Middle frontal gyrus (tissue), 1 donor: Measurements from ENCODE around the gene GLB1L.

Source experiments
- DNase-seq: peaks from one replicate; pipeline ENCODE4 v3.0.0-alpha.2; 2015; ENCODE audit warnings: low spot score; ENCODE audit errors: extremely low spot score

The GLB1L gene

DNA sequence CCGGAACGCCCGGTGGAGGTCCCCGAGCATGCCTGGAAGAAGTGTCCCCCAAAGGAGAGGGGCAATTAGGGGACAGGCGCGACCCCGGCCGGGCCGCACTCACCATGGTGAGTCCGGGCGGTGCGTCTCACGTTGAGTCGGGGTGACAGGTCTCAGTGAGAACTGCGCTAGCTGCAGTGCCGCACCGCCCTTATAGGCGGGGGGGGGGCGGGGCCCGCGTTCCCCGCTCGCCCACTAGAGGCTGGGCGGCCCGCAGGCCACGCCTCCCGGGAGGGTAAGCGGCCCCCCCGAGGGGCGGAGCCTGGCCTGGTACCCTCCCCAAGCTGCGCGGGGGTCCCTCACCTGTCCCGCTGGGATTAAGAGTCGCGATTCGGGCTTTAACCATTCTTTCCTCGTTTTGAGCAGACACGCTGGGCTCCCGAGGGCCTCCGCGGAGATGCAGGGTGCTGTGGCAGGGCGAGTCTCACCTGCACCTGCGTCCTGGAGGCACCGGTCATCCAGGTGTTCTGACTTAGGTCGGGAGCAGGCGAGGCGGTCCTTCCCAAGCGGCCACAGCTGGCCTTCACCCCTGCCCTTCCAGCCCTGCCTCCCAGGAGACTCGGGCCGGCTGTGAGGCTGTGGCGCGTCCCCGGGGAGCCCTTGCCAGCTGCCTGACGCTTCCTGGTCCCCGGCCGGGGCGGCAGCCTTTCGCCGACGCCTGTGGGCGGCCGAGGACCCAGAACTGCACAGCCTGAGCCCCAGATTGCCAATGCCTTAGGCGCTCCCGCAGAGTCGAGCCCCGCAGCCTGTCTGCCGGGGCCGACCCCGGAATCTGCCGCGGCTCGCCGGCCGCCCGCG lies 8.7 kb upstream of the GLB1L start, which contains the start of gene TUBA4A:
TUBA4A (minus strand) TSS at position 166 of the 837 bp plus-strand sequence; CDS start at position 106, 60 bp downstream.
- peak; percentile 73 for DNase-seq

- no peak for DNase-seq
Measured at GRCh38 chr2:219252900-219253752, 7.9 kb upstream of the GLB1L start, which contains the start of gene TUBA4B. Gene TUBA4B (plus strand): TSS chr2:219253243. CDS start chr2:219253408, 165 bp downstream.

GRCh38 chr2:219252570-219252899 lies 7.3 kb upstream of the GLB1L start:
- no peak for DNase-seq

DNA sequence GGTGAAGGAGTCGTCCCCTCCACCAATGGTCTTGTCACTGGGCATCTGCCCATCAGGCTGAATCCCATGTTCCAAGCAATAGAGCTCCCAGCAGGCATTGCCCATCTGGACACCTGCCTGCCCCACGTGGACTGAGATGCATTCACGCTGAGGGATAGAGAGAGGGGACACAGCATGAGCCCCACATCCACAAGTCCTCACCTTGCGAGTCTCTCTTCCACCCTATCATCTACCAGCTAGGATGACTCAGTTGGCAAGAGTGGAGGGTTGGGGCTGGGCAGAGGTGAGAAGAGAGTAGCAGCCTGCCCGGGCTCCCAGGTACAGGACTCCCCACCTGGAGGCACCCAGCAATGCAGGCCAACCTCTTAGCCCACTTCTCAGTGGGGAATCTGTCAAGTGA lies 6.8 kb upstream of the GLB1L start:
- DNase-seq: no peak

- no peak for DNase-seq
Measured at GRCh38 chr2:219251656-219252055, 6.4 kb upstream of the GLB1L start.

GRCh38 chr2:219250049-219250781 lies 5.0 kb upstream of the GLB1L start:
- no peak for DNase-seq

DNA sequence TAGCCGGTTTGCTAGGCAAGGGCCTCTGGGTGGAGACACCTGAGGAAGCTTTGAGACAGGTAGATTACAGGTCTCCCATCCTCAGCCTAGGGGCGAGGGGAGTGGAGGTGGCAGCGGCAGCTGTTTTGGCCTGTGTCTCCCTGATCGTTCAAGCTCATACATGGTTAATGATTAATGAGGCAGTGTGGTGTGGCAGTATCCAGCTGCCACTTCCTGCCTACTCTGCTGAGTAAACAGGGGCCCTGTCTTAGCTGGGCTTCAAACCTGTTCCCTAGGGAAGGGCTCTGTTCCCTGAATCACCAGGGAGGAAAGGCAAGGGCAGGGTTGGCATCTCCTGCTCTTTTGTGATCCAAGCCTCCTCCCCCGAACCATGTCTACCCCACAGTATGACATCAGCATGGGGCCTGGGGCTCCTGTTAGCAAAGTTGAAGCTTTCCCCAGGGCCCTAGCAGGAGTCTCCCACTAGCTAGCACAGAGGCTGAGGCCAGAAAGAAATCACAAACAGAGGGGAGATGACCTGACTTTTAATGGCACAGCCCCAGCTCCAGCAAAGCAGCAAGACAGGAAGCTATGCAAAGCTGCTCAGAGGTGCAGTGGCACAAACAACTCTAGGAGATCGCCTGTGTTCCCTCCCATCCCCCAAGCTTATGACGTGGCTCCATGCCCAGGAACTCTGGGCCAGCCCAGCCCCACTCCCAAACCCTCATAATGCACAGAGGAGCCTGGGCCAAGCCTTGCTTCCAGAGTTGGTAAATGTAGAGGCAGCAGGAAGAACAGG lies 4.1 kb upstream of the GLB1L start:
- peak; percentile 29 for DNase-seq

GRCh38 chr2:219248845-219249202 lies 3.6 kb upstream of the GLB1L start:
- no peak for DNase-seq

GRCh38 chr2:219247678-219248642 lies 2.7 kb upstream of the GLB1L start:
- no peak for DNase-seq

- no peak for DNase-seq
Measured at GRCh38 chr2:219246559-219246958, 1.3 kb upstream of the GLB1L start.

- no peak for DNase-seq
Measured at GRCh38 chr2:219245899-219246230, 621 bp upstream of the GLB1L start.

- DNase-seq: no peak
Measured at GRCh38 chr2:219244789-219245147, 476 bp downstream of the GLB1L start.

DNA sequence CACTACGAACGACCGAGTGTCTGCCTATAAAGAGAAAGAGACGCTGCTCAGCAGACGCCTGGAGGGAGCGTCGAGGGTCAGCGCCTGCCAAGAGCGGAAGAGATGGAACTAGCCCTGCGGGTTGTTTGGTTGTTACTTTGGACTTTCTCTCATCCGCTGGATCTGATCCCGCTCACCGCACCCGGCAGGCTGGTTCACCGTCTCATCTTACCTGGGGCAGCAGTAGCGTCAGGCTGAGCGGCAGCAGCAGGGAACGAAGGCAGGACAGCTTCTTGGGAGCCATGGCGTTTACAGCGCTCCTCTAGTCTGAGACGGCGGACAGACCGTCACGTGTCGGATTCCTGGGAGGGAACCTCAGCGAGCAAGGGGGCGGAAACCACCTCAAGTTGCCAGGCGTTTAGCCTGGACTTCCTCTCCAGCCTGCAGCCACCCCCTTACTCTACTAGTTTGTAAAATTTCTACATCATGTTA lies 1.9 kb downstream of the GLB1L start:
- DNase-seq: no peak

DNA sequence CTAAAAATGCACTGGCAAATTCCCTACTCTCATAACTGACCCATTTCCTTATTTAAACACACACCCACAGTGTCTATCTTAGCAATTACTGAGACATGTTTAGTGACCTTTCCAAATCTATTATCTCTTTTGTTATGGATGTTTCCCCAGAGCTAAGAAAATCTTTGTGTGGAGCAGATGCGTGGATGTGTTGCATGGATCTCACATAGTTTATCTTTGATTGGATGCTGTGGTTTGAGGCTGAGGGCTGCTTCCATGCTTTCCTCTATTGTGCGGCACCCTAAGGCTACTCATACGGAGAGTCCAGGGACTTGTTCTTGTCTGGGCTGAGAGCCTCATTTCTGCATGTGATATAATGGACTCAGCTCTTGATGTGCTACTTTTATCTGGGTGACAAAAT lies 10.9 kb downstream of the GLB1L start:
- DNase-seq: no peak

DNA sequence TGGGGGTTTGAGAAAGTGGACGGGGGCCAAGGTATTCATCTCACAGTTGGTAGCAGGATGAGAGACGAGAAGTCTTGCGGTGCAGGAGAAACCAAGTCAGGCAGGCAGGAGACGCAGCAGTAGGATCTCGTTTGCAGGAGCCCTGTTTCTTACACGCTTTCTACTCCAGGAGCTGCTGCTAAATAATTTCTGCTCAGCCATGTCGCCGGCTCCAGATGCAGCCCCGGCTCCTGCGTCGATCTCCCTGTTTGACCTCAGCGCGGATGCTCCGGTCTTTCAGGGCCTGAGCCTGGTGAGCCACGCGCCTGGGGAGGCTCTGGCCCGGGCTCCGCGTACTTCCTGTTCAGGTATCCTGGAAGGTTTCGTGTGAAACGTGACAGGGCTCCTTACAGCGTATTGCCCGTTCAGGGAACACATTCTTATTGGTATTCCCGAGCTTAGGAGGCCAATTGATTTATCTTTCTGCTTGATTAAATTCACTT lies 15.1 kb downstream of the GLB1L start:
- DNase-seq: no peak

DNA sequence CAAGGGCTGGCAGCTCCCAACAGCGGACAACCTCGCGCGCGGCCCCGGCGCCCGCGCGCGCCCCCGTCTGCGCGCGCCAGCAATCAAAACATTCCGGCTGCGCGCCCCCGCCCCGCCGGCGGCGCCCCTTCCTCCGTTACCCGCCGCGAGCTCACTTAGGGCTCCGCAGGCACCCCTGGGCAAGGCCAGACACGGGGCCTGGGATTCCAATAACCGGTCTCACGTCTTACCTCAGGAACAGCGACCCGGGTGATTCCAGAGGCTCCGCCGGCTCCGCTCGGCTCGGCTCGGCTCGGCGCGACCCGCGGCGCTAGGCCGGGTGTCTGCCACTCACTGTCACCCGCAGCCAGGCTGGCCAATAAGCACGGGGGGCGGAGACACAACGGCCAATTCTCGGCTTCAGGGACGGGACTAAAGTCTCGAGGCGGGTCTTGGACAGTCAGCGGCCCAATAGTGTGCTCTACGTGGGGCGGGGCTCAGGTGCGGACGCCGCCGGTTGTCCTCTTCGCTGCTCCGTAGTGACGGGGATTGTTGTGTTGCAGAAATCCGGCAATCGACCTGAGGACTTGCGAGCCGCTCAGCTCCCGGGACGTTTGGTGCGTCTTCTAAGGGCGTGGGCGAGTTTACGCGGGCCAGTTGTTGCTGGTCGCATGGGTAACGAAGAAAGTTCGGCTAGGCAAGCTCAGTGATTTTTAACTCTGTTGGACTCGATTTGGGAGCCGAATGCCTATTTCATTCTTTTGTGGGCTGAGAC lies 15.8 kb downstream of the GLB1L start, which contains the start of the genes ANKZF1 and ATG9A:
ANKZF1 (plus strand) TSS at position 502 of the 754 bp plus-strand sequence. CDS start 452 bp downstream, outside the sequence.
ATG9A (minus strand) TSS at position 332 of the 754 bp plus-strand sequence. CDS start 1,612 bp downstream, outside the sequence.
- DNase-seq: peak; percentile 99

DNA sequence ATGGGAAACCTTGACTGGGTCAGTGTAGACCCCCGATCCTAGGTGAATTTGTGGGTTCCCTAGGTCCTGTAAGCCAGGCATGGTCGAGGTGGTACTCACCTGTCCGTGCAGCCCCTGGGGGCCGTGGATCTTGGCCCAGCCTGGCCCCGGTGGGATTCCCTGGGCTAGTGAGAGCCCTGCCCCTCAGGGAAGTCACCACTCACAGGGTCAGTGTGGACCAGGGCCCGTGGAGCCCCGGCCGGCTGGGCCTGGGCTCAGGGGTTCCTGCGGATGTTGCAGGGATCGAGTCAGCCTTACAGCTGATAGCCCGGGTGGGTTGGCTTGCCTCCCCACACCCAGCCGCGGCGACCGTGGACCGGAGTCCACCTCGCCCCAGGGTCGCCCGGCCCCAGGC lies 16.3 kb downstream of the GLB1L start:
- no peak for DNase-seq

DNA sequence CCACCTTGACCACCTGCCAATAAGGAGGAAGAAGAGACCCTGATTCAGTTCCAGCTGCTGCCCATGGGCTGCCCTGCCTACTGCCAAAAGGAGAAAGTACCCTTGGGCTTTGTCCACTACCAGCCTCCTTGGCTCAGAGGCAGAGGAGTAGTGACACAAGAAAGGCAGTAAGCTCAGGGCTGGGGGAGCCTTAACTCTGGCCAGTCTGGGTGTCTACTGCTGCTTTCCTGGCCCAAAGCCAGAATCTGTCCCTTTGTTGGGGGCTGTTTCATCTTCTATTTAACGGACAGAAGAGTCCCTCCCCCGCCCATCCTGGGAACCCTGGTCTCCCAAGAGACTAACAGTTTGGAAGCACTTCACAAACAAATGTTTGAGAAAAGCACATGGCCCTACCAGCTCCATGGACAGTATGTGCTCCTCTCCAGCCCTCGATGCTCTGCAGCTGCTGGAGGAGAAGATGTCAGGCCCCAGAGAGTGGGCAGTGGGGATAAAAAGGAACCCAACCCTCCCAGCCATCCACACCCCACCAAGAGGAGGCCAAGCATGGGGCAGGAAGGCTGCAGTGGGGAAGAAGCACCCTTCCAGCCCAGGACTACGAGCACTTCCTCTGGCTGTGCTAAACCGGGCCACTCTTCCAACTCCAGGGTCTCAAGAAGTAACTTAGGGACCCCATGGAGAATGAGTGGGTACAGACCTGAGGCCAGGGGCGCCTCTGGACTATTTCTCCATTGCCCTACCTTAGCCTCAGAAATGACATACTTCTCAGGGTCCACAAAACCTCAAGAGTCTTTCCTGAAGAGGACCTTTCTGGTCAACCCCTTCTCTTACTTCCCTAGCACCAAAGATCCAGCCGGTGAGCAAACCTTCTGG lies 17.0 kb downstream of the GLB1L start:
- DNase-seq: no peak
